T-helper 2 cell treated with Interferon-gamma antibody and Interleukin-4, amounts not matched to agents 5 μg/mL and 100 μg/mL, for 36 hours (primary cell): ENCODE measurements around the gene NEK4.
"Not testable (repeated sequence)": the region's sequence is repeated elsewhere in the genome, so short reads cannot be mapped to it uniquely, and the experiment has no call there.

ENCODE experiments used
- DNase-seq: peaks from one replicate; pipeline ENCODE4 v3.0.0; 2021; ENCODE audit warnings: low spot score
- H3K27ac Mint-ChIP-seq: one replicate; pipeline ENCODE4 v1.8.0; 2021; ENCODE audit warnings: mild to moderate bottlenecking, mixed read lengths
- H3K27me3 Mint-ChIP-seq: one replicate; pipeline ENCODE4 v1.8.0; 2021; ENCODE audit warnings: low read depth, mixed read lengths
- H3K36me3 Mint-ChIP-seq: one replicate; pipeline ENCODE4 v1.8.0; 2021; ENCODE audit warnings: low read depth, mixed read lengths
- H3K4me1 Mint-ChIP-seq: one replicate; pipeline ENCODE4 v1.8.0; 2021; ENCODE audit warnings: low read depth, mixed read lengths
- H3K4me3 Mint-ChIP-seq: one replicate; pipeline ENCODE4 v1.8.0; 2022; ENCODE audit warnings: mild to moderate bottlenecking, moderate library complexity, mixed read lengths
- H3K9me3 Mint-ChIP-seq: one replicate; pipeline ENCODE4 v1.8.0; 2021; ENCODE audit warnings: mixed read lengths

The NEK4 gene

GRCh38 chr3:52754373-52754772, 16.4 kb downstream of the NEK4 start:
- Mint-ChIP-seq H3K4me3 (no peak overlapping the region), H3K9me3 (no peaks in the 10 kb centered on the region), H3K27me3 (no peaks in the 10 kb centered on the region), H3K36me3 (peaks cover 41% of the 10 kb centered on the region), H3K4me1 (no peaks in the 10 kb centered on the region), H3K27ac (no peak overlapping the region)
- no peak for DNase-seq

GRCh38 chr3:52752045-52752660, 18.6 kb downstream of the NEK4 start:
- no peaks in the 10 kb centered on the region for H3K9me3 Mint-ChIP-seq
- H3K27me3 Mint-ChIP-seq: no peaks in the 10 kb centered on the region
- H3K4me1 Mint-ChIP-seq: no peaks in the 10 kb centered on the region
- no peak overlapping the region for H3K27ac Mint-ChIP-seq
- no peak for DNase-seq
- H3K36me3 Mint-ChIP-seq: peaks cover 45% of the 10 kb centered on the region
- no peak overlapping the region for H3K4me3 Mint-ChIP-seq

GRCh38 chr3:52743721-52744120, 27.0 kb downstream of the NEK4 start:
- Mint-ChIP-seq H3K9me3 (no peaks in the 10 kb centered on the region), H3K27ac (peak overlapping the region; percentile 22), H3K36me3 (peaks cover 49% of the 10 kb centered on the region), H3K4me3 (no peak overlapping the region), H3K4me1 (no peaks in the 10 kb centered on the region), H3K27me3 (no peaks in the 10 kb centered on the region)
- DNase-seq: no peak

GRCh38 chr3:52743152-52743551, 27.6 kb downstream of the NEK4 start:
- Mint-ChIP-seq H3K4me1 (no peaks in the 10 kb centered on the region), H3K27me3 (no peaks in the 10 kb centered on the region), H3K36me3 (peaks cover 46% of the 10 kb centered on the region), H3K4me3 (no peak overlapping the region), H3K9me3 (no peaks in the 10 kb centered on the region), H3K27ac (no peak overlapping the region)
- DNase-seq: no peak

- Mint-ChIP-seq H3K27me3 (no peaks in the 10 kb centered on the region), H3K9me3 (no peaks in the 10 kb centered on the region), H3K36me3 (peaks cover 44% of the 10 kb centered on the region), H3K27ac (no peak overlapping the region), H3K4me1 (no peaks in the 10 kb centered on the region), H3K4me3 (no peak overlapping the region)
- DNase-seq: no peak
Observed at GRCh38 chr3:52742418-52743041, 28.2 kb downstream of the NEK4 start.

- no peaks in the 10 kb centered on the region for H3K27me3 Mint-ChIP-seq
- H3K9me3 Mint-ChIP-seq: peaks cover 3% of the 10 kb centered on the region
- H3K4me1 Mint-ChIP-seq: no peaks in the 10 kb centered on the region
- no peak overlapping the region for H3K4me3 Mint-ChIP-seq
- no peak for DNase-seq
- no peak overlapping the region for H3K27ac Mint-ChIP-seq
- peaks cover 45% of the 10 kb centered on the region for H3K36me3 Mint-ChIP-seq
Observed at GRCh38 chr3:52739730-52740129, 31.0 kb downstream of the NEK4 start.

- Mint-ChIP-seq H3K27me3 (no peaks in the 10 kb centered on the region), H3K36me3 (peaks cover 72% of the 10 kb centered on the region)
Observed at GRCh38 chr3:52733256-52733891, 37.4 kb downstream of the NEK4 start.

GRCh38 chr3:52731590-52731989, 39.1 kb downstream of the NEK4 start:
- no peak for DNase-seq
- H3K36me3 Mint-ChIP-seq: peaks cover 80% of the 10 kb centered on the region
- H3K9me3 Mint-ChIP-seq: peaks cover 58% of the 10 kb centered on the region
- no peak overlapping the region for H3K27ac Mint-ChIP-seq
- H3K4me3 Mint-ChIP-seq: no peak overlapping the region
- H3K27me3 Mint-ChIP-seq: no peaks in the 10 kb centered on the region
- H3K4me1 Mint-ChIP-seq: peaks cover 10% of the 10 kb centered on the region

More at GRCh38 chr3:52733256-52733891, 37.4 kb downstream of the NEK4 start:
- no peak overlapping the region for H3K4me3 Mint-ChIP-seq
- DNase-seq: no peak
- H3K4me1 Mint-ChIP-seq: peaks cover 10% of the 10 kb centered on the region
- peaks cover 51% of the 10 kb centered on the region for H3K9me3 Mint-ChIP-seq
- no peak overlapping the region for H3K27ac Mint-ChIP-seq

- DNase-seq: no peak
- Mint-ChIP-seq H3K9me3 (peaks cover 58% of the 10 kb centered on the region), H3K27ac (peak overlapping the region; percentile 28), H3K4me3 (no peak overlapping the region), H3K36me3 (peaks cover 78% of the 10 kb centered on the region), H3K27me3 (no peaks in the 10 kb centered on the region), H3K4me1 (peaks cover 10% of the 10 kb centered on the region)
Observed at GRCh38 chr3:52730681-52731080, 40.1 kb downstream of the NEK4 start.

GRCh38 chr3:52728753-52729152, 42.0 kb downstream of the NEK4 start:
- not testable (repeated sequence) for DNase-seq, H3K27me3 Mint-ChIP-seq, H3K4me3 Mint-ChIP-seq, H3K27ac Mint-ChIP-seq
- peaks cover 63% of the 10 kb centered on the region for H3K36me3 Mint-ChIP-seq
- peaks cover 10% of the 10 kb centered on the region for H3K4me1 Mint-ChIP-seq
- peaks cover 54% of the 10 kb centered on the region for H3K9me3 Mint-ChIP-seq

- no peak overlapping the region for H3K4me3 Mint-ChIP-seq
- H3K9me3 Mint-ChIP-seq: peaks cover 19% of the 10 kb centered on the region
- H3K27me3 Mint-ChIP-seq: no peaks in the 10 kb centered on the region
- H3K36me3 Mint-ChIP-seq: peaks cover 40% of the 10 kb centered on the region
- H3K27ac Mint-ChIP-seq: no peak overlapping the region
- no peak for DNase-seq
- peaks cover 22% of the 10 kb centered on the region for H3K4me1 Mint-ChIP-seq
Observed at GRCh38 chr3:52724511-52724910, 46.2 kb downstream of the NEK4 start.

GRCh38 chr3:52723935-52724334, 46.8 kb downstream of the NEK4 start:
- peaks cover 41% of the 10 kb centered on the region for H3K36me3 Mint-ChIP-seq
- H3K27me3 Mint-ChIP-seq: no peaks in the 10 kb centered on the region
- no peak overlapping the region for H3K4me3 Mint-ChIP-seq
- no peak for DNase-seq
- H3K27ac Mint-ChIP-seq: no peak overlapping the region
- H3K9me3 Mint-ChIP-seq: peaks cover 19% of the 10 kb centered on the region
- H3K4me1 Mint-ChIP-seq: peaks cover 23% of the 10 kb centered on the region

- Mint-ChIP-seq H3K36me3 (peaks cover 33% of the 10 kb centered on the region), H3K4me3 (no peak overlapping the region), H3K4me1 (peaks cover 23% of the 10 kb centered on the region), H3K27me3 (no peaks in the 10 kb centered on the region), H3K9me3 (peaks cover 8% of the 10 kb centered on the region), H3K27ac (no peak overlapping the region)
- no peak for DNase-seq
Observed at GRCh38 chr3:52722491-52722890, 48.2 kb downstream of the NEK4 start.

- H3K4me1 Mint-ChIP-seq: peaks cover 23% of the 10 kb centered on the region
- no peaks in the 10 kb centered on the region for H3K27me3 Mint-ChIP-seq
- no peak overlapping the region for H3K4me3 Mint-ChIP-seq
- no peak for DNase-seq
- H3K27ac Mint-ChIP-seq: peak overlapping the region; percentile 74
- H3K9me3 Mint-ChIP-seq: peaks cover 8% of the 10 kb centered on the region
- H3K36me3 Mint-ChIP-seq: peaks cover 28% of the 10 kb centered on the region
Observed at GRCh38 chr3:52721730-52722008, 49.1 kb downstream of the NEK4 start.
